ENCODE results near the gene ABCC5. TPM values are rescaled to one million over a fixed set of nuclear protein-coding genes. Genes with fewer than 3 reads are reported as not detected.

The ABCC5 gene
- total and polyA plus RNA-seq, 2 experiments from 2014 or later = 27.8 to 41.4 TPM

DNA sequence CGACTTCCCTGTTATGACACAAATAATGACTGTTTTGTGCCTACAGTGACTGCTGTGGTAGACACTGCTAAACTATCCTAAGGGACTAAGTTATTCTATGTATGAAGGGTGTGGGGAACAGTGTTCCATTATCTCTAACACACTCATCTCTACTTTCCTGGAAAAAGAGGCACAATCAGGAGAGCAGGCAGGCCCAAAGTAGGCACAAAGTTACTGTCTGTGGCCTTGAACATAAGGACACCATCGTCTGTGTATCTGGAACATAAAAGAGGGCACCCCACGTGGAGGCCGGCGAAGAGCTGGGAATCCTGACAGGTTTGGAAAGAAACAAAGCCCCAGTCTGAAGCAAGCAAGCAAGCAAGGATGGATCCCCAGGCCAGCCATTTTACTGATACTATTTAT is 1.5 kb downstream of the ABCC5 start:
- Histone ChIP-seq H3K4me1 (ENCODE audit: insufficient read depth) (peaks cover 23% of the 10 kb centered on the region), H3K9me3 (ENCODE audit: low read depth) (no peaks in the 10 kb centered on the region), H3K27me3 (no peaks in the 10 kb centered on the region), H3K4me2 (peak overlapping the region; percentile 83), H3K36me3 (replicated peaks; ENCODE audit: insufficient read depth, low read depth) (no peaks in the 10 kb centered on the region), H3K27ac (peak overlapping the region; percentile 16), H3K9me2 (replicated peaks; ENCODE audit: insufficient read depth) (no peaks in the 10 kb centered on the region), H3K4me3 (no peak overlapping the region), H2AFZ (no peak overlapping the region), H4K20me1 (ENCODE audit: insufficient read depth, poor library complexity, severe bottlenecking) (no peaks in the 10 kb centered on the region), H3K79me2 (peaks cover 24% of the 10 kb centered on the region)
- DNase-seq (ENCODE audit: low spot score) = no peak
- TF ChIP-seq EZH2 (IDR thresholded peaks at IDR 0.05; ENCODE audit: borderline replicate concordance) (no peak), EZH2phosphoT487 (IDR thresholded peaks at IDR 0.05; ENCODE audit: low read depth, severe bottlenecking, unreplicated experiment) (no peak)
- TF ChIP-seq, protein P1, sequence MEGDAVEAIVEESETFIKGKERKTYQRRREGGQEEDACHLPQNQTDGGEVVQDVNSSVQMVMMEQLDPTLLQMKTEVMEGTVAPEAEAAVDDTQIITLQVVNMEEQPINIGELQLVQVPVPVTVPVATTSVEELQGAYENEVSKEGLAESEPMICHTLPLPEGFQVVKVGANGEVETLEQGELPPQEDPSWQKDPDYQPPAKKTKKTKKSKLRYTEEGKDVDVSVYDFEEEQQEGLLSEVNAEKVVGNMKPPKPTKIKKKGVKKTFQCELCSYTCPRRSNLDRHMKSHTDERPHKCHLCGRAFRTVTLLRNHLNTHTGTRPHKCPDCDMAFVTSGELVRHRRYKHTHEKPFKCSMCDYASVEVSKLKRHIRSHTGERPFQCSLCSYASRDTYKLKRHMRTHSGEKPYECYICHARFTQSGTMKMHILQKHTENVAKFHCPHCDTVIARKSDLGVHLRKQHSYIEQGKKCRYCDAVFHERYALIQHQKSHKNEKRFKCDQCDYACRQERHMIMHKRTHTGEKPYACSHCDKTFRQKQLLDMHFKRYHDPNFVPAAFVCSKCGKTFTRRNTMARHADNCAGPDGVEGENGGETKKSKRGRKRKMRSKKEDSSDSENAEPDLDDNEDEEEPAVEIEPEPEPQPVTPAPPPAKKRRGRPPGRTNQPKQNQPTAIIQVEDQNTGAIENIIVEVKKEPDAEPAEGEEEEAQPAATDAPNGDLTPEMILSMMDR (IDR thresholded peaks at IDR 0.05; ENCODE audit: poor library complexity) = no peak
- WGBS (ENCODE audit: low lambda C conversion rate, missing lambda C conversion rate) = 66% methylated on average over 5 of the region's 5 CpGs

DNA sequence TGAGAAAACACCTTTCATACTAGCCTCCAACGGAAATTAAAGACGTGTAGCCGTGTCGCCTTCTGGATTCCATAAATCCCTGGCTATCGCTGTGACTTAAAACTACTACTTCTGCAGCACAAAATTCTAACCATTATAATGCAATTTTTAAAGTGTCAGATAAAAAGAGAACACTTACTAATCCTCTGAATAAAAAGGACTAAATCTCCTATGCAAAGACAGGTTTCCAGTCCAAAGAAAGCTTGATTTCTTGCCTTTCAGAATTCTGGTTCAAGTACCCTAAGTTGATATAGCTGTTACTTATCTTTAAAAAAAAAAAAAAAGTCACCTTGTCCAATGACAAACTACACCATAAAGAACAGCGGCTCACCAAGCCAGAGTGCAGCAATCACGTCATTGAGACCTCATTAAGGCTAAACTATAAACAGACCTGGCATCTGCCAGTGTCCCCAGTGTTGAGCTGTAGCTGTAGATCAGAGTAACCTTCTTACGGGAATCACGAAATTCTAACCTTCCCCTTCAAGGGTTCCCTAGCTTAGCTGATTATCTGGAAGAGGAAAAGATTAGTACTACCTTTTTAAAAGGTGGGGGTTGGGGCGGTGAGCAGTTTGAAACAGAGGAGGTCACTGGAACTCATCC is 2.2 kb downstream of the ABCC5 start:
- Histone ChIP-seq H3K27ac (peak overlapping the region; percentile 16), H3K79me2 (peaks cover 24% of the 10 kb centered on the region), H3K4me3 (no peak overlapping the region), H2AFZ (no peak overlapping the region), H3K4me1 (ENCODE audit: insufficient read depth) (peaks cover 23% of the 10 kb centered on the region), H3K4me2 (peak overlapping the region; percentile 83), H3K9me2 (replicated peaks; ENCODE audit: insufficient read depth) (no peaks in the 10 kb centered on the region), H3K27me3 (no peaks in the 10 kb centered on the region), H4K20me1 (ENCODE audit: insufficient read depth, poor library complexity, severe bottlenecking) (no peaks in the 10 kb centered on the region), H3K36me3 (replicated peaks; ENCODE audit: insufficient read depth, low read depth) (no peaks in the 10 kb centered on the region), H3K9me3 (ENCODE audit: low read depth) (no peaks in the 10 kb centered on the region)
- WGBS (ENCODE audit: low lambda C conversion rate, missing lambda C conversion rate) = 48% methylated on average over 10 of the region's 10 CpGs
- TF ChIP-seq EZH2 (IDR thresholded peaks at IDR 0.05; ENCODE audit: borderline replicate concordance) (no peak), EZH2phosphoT487 (IDR thresholded peaks at IDR 0.05; ENCODE audit: low read depth, severe bottlenecking, unreplicated experiment) (no peak)
- TF ChIP-seq, protein P1 (IDR thresholded peaks at IDR 0.05; ENCODE audit: poor library complexity) = no peak
- peak; percentile 38 for DNase-seq (ENCODE audit: low spot score)

DNA sequence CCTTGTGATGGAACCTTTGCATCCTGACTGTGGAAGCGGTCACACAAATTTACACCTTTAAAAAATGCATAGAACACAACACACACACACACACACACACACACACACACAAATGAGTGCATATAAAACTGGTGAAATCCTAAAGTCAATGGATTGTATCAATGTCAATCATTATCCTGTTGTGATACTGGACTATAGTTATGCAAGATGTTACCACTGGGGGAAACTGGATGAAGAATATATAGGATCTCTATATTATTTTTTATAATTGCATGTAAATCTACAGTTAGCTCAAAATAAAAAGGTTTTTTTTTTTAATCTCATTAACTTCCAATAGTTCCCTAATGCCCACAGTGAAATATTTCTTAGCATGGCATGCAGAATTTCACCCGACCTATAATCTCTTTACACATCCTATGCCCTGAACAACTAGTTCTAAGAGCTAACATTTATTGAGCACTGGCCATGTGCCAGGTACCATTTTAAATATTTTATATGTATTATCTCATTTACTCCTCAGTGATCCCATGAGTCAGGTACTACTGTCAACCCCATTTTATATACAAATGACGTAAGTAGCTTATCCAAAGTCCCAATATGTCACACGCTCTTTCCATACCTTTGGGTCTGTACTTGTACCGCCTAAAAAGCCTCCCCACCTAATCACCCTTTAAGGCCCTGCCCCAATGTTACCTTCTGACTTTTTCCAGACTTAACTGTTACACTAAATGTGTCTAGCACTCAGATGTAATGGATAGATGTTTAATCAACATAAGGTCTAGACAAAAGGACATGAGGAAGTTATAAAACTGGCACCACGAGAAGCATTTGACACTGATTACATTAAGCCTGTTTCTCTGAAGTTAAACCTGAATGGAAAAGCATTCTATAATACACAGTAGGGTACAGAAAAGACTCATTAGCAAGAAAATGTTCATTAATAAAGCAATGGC is 5.5 kb downstream of the ABCC5 start:
- no peak for TF ChIP-seq EZH2 (IDR thresholded peaks at IDR 0.05; ENCODE audit: borderline replicate concordance)
- Histone ChIP-seq H3K4me3 (no peak overlapping the region), H2AFZ (no peak overlapping the region), H3K27ac (no peak overlapping the region), H3K9me3 (ENCODE audit: low read depth) (no peaks in the 10 kb centered on the region), H3K36me3 (replicated peaks; ENCODE audit: insufficient read depth, low read depth) (no peaks in the 10 kb centered on the region), H4K20me1 (ENCODE audit: insufficient read depth, poor library complexity, severe bottlenecking) (no peaks in the 10 kb centered on the region), H3K79me2 (peaks cover 23% of the 10 kb centered on the region), H3K9me2 (replicated peaks; ENCODE audit: insufficient read depth) (no peaks in the 10 kb centered on the region), H3K27me3 (no peaks in the 10 kb centered on the region), H3K4me2 (no peak overlapping the region), H3K4me1 (ENCODE audit: insufficient read depth) (peaks cover 23% of the 10 kb centered on the region)
- no peak for DNase-seq (ENCODE audit: low spot score)
- 80% methylated on average over 6 of the region's 6 CpGs for WGBS (ENCODE audit: low lambda C conversion rate, missing lambda C conversion rate)

All from hepatocyte (in vitro differentiated cells).